GM19372 (cell line): Measurements from ENCODE around the gene TTC39B.
"Not testable (repeated sequence)": the region's sequence is repeated elsewhere in the genome, so short reads cannot be mapped to it uniquely, and the experiment has no call there.

Source experiments
- ATAC-seq: cut with Tn5 transposase; IDR thresholded peaks from one replicate; pipeline ENCODE4 v1.9.1; 2021; ENCODE audit warnings: mild to moderate bottlenecking, low read depth, moderate library complexity; ENCODE audit not compliant: unreplicated experiment

Gene TTC39B

DNA sequence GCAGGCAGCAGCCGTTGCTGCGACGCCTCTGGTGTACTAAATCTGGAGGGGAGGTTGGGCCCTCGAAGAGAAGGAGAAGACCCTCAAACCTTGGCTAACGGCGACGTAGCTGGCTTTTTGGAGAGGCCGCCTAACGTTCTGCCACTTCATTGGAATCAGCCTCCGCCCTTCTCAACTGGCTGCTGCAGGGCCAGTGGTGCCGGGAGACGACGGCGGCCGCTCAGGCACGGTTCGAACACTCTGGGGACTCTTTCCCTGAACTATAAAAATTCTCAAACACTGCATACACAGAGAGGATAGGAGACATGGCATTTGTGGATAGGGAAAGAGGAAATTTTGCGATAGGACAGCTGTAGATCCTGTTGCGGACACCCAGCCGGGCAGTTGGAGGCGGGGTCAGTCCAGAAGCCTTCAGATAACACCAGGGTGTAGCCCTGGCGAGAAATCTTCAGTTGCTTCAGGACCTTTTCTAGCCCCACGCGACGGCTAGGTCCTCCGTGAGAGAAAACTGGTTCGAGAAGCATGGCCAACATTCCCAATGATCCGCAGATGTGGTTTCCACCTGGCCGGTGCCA lies 74.2 kb downstream of the TTC39B start:
- not testable (repeated sequence) for ATAC-seq

- peak; percentile 45 for ATAC-seq
Measured at GRCh38 chr9:15231788-15232635, 75.0 kb downstream of the TTC39B start.

DNA sequence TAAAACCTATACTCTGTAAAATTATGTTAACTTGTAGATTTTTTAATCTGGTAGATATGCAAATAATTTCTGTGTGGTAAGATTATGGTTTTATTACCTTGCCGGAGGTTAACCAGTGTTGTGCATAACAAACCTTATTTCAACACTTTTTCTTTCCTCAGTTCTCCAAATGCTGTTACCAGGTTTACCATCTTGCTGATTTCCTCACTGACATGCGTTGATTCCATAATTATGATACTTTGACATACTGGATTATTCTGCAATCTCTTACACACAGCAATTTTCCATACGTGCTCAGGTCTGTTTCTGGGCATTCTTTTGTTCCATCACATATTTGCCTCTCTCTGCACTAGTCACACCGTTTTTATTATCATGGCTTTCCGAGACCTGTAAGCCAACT lies 77.6 kb downstream of the TTC39B start:
- ATAC-seq: no peak

- ATAC-seq: no peak
Measured at GRCh38 chr9:15227491-15227890, 79.5 kb downstream of the TTC39B start.

DNA sequence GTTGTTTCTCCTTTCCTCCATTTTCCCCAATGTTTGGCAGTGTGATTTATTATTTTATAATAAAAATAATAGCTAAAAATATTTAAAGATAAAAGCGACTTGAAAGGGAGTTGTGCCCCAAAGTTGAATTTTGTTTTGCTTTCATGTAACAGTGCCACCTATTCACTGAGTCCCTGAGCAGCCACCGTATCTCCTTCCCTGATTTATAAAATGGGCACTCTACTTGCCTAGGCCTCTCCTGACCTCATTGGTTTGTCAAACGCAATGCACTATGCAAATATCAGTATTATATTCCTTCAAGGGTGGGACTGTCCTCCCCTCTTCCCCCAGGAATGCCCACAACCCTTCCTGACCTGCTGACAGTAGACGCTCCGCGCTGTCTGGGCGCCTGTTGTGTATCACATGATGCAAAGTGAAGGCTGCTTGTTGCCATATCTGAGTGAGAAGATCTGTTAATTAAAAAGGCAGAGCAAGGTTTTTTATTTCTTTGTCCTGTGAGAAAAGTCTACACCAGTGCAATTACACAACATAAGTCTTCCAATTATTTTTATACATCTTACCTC lies 81.4 kb downstream of the TTC39B start:
- no peak for ATAC-seq

GRCh38 chr9:15222313-15222712 lies 84.7 kb downstream of the TTC39B start:
- no peak for ATAC-seq

DNA sequence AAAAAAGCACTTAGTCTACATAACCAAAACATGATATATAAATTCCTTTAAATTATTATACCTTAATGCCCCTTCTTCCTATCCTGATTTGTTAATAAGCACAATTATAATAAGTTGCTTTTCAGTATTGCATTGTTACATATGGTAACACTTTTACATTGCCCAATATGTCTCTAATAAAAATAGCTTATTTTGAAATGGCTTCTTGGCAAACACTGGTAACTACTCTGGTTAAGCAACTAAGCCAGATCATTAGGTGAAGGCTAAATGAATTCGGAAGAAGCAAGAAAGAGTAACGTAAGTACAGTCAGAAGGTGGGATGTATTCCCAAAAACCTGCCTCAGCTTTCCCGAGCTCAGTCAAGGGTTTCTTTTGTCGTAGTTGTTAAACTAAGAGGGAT lies 85.3 kb downstream of the TTC39B start:
- ATAC-seq: no peak

GRCh38 chr9:15220658-15221318 lies 86.2 kb downstream of the TTC39B start:
- no peak for ATAC-seq

DNA sequence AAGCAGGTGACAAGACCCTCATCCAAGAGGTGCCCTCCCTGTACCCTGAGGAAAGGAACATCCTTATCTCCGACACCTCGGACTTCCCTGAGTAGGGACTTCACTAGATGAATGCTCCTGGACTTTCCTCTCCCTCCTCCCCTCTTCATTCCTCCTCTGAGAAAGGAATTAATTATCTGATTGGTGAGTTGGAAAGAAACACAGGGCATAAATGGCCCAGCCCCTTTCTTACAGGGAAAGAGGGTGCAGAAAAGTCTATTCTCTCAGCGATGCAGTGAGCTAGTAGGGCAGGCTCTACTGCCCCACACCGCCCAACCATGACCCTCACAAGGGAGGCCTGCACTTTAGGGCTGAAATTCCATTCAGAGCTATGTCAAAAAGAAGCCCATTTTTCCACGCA lies 87.5 kb downstream of the TTC39B start:
- ATAC-seq: no peak

DNA sequence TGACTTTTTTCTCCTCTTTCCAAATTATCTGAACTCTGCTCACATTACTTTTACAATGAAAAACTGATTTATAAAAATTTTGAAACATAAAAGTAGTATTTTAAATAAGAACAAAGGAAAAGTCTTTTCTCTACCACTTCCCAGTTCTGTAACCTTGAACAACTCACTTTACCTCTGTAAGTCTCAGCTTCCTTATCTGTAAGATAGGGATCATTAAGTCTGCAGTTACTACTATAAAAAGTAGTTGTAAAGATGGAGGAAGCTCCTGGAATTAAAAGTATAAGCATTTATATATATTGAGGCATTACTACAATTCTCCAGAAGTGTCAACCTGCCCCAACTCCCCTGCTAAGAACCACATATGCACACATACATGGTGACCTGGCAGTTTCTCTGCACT lies 88.0 kb downstream of the TTC39B start:
- no peak for ATAC-seq

DNA sequence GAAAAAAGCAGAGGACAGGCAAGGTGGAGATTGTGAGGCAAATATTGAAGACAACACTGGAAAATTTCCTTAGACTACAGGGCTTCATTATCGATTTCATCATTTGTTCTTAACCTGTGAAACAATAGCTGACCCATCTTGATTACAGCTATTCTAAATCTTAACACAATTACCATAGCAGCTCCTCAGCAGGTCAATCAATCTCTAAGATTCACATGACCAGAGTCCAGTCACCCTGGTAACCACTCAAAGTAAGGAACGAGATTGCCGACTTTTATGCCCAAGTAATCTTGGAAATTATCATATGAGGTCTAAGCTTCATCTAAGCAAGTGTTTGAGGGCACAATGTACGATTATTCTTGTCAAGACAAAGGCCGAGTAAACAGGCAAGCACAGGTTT lies 93.8 kb downstream of the TTC39B start:
- ATAC-seq: no peak

DNA sequence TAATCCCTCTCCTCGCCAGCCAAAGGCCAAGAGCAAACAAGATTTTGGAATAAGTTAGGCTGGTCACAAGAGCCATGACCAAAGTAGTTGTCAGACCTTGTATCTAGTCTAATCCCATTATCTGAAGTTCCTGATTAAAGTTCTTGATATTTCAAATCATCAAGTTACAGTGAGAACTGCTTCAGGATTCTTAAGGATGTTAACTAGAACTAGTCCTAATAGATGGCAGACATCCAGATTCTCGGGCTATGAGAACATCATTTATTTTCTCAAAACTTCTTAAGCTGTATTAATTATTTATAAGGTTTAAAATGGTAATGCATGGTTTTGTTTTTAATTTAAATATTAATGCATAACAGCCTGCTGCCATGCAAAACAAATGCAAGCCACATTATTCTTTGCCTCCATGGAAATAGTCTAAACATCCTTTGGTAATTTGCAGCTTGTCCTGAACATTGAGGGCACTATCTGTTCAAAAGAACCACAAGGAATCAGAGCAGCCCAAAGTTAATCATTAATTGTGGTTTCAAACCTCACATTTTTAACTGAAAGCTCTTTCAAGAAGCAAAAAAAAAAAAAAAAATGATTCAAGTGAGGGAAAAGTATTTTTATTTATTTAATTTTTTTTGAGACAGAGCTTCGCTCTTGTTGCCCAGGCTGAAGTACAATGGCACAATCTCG lies 95.1 kb downstream of the TTC39B start:
- peak; percentile 32 for ATAC-seq

DNA sequence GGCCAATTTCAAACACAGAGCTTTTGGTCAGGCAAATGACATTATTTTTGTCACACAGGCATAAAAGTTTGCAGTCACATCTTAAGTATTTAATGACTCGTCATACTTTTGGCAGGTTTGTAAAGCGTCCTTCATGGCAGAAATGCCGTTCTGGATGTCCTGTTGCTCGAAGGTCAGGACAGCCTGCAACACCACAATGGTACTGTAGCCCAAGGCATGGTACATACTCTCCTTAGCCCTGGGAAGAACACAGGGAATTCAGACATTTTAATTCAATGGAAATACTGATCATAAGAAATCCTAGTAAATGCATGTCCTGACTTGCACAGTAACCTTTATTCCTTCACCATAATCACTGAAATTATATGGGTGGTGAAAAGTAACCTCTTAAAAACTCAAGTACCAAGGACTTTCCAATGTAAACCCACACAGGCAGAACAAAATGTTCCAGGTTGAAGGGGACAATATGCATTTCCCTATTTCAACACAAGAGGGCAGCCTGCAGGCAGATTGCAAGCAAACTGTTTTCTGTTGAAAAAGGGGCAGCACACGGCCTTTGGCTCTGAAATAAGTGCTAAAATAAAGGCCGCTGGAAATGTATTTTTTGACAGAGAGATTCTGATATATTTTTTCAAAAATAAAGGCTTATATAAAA lies 95.7 kb downstream of the TTC39B start:
- ATAC-seq: peak; percentile 77

GRCh38 chr9:15206903-15207696 lies 99.9 kb downstream of the TTC39B start:
- no peak for ATAC-seq

- ATAC-seq: no peak
Measured at GRCh38 chr9:15205632-15206420, 101.2 kb downstream of the TTC39B start.

- ATAC-seq: no peak
Measured at GRCh38 chr9:15203581-15203980, 103.4 kb downstream of the TTC39B start.

DNA sequence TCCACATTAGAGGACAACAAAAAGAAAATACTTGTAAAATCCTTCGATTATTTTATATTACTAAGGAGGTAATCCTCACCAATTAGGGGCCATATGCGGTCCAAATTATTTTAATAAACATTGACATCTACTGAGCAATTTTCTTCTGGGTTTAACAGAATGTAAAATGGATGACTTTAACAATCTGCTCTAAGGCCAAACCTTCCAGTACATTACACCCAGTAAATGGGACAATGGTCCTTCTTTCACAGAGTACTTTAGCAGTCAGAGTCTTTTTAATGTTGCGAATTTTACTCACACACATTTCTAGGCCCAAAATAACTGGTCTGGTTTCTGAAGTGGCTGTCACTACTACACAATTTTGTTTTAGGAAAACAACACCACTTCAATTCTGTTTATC lies 106.9 kb downstream of the TTC39B start:
- ATAC-seq: no peak

GRCh38 chr9:15192856-15193255 lies 114.2 kb downstream of the TTC39B start:
- no peak for ATAC-seq

DNA sequence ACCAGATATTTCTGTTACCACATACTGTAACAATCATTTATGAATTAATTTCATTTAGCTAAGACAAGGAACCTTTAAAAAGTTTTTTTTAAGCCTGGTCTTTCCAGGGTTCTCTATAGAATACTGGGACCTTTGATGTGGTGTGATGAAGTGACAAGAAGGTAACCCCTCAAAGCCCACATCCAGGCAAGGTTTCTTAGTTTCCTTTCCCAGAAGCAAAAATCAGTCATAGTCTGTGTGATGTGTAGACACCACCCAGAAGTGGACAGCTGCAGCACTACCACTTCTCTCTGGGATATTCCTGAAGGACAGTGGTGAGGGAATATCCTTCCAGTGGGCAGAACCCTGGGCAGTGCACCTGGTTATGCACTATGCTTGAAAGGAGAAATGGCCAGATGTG lies 115.6 kb downstream of the TTC39B start:
- peak; percentile 83 for ATAC-seq
